H4 (cell line): ENCODE data around the gene ICAM5. TPM values are rescaled to one million over a fixed set of nuclear protein-coding genes. Genes with fewer than 3 reads are reported as not detected.

Experiments used
- DNase-seq: peaks from one replicate; pipeline ENCODE4 v3.0.0-alpha.2; 2015; ENCODE audit warnings: low spot score
- total RNA-seq: library from RNA; depleted of rRNA; stranded (reverse); fragments of >200 nt; shearing (Covaris generic); gene quantifications from 2 replicates; pipeline ENCODE4 v1.2.3, GENCODE V29; 2014

The ICAM5 gene
- total RNA-seq, 1 experiment from 2014 or later, result 0.87 TPM

DNA sequence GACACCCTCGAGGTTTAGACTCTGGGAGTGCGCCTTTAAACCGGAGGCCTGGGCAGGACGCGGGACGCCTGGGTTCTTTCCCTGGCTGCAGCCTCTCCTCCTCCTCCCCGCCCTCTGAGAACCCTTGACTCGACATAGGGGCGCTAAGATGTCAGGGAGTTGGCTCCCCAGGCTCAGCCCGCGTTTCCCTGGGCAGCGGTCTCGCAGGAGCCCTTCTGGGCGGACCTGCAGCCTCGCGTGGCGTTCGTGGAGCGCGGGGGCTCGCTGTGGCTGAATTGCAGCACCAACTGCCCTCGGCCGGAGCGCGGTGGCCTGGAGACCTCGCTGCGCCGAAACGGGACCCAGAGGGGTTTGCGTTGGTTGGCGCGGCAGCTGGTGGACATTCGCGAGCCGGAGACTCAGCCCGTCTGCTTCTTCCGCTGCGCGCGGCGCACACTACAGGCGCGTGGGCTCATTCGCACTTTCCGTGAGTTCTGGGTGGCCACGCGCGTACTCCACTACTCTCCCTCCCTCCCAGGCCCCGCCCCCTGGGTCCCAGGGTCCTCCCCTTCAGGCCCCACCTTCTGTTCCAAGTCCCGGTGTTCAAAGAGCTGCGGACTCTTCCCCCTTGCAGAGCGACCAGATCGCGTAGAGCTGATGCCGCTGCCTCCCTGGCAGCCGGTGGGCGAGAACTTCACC, 1.3 kb downstream of the ICAM5 start:
- no peak for DNase-seq

DNA sequence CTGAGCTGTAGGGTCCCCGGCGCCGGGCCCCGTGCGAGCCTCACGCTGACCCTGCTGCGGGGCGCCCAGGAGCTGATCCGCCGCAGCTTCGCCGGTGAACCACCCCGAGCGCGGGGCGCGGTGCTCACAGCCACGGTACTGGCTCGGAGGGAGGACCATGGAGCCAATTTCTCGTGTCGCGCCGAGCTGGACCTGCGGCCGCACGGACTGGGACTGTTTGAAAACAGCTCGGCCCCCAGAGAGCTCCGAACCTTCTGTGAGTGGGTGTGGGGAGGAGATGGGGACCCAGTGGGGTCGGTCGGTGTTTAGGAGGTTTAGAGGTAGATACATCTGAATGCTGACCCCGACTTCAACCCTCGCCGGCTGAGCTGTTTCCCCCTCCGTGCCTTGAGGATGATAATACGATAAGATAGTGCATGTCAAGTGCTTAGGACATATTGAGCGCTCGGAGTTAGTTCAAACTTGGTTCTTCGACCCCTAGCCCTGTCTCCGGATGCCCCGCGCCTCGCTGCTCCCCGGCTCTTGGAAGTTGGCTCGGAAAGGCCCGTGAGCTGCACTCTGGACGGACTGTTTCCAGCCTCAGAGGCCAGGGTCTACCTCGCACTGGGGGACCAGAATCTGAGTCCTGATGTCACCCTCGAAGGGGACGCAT, 1.9 kb downstream of the ICAM5 start:
- no peak for DNase-seq

DNA sequence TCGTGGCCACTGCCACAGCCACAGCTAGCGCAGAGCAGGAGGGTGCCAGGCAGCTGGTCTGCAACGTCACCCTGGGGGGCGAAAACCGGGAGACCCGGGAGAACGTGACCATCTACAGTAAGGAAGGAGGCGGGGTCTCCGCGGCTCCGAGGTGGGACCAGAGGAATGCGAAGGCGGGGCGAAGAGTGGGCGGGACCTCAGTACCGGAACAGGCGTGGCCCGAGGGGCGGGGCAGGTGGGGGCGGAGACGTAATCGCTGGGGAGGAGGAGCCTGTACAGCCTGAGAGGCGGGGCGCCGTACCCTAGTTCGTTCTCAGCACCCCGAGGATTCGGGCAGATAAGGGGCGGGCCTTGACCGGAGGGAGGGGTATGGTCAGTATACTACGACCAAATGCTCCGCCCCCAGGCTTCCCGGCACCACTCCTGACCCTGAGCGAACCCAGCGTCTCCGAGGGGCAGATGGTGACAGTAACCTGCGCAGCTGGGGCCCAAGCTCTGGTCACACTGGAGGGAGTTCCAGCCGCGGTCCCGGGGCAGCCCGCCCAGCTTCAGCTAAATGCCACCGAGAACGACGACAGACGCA, 2.5 kb downstream of the ICAM5 start:
- no peak for DNase-seq

DNA sequence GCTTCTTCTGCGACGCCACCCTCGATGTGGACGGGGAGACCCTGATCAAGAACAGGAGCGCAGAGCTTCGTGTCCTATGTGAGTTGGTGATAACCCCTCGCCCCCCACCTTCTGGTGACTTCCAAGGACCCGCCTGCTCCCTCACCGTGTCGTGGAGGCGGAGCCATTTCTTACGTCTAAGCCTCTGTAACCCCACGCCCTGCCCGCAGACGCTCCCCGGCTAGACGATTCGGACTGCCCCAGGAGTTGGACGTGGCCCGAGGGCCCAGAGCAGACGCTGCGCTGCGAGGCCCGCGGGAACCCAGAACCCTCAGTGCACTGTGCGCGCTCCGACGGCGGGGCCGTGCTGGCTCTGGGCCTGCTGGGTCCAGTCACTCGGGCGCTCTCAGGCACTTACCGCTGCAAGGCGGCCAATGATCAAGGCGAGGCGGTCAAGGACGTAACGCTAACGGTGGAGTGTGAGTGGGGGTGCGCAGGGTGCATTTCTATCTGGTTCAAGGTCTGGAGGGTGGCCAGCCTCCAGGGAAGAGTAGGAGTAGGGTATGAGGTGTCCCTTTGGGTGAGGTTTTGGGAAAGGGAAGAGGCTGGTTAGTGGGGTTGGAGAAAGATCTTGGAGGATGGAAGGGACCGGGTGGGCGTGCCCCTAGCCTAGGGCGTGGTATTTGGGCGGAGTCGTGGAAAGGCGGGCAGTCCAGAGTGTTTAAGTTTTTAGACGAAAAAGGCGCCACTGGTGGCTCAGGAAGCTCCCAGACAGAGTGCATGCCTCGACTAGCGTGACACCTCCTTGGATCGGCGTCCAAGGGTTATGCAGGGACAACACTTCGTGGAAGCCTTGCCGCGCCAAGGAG, 3.3 kb downstream of the ICAM5 start:
- DNase-seq, result no peak

DNA sequence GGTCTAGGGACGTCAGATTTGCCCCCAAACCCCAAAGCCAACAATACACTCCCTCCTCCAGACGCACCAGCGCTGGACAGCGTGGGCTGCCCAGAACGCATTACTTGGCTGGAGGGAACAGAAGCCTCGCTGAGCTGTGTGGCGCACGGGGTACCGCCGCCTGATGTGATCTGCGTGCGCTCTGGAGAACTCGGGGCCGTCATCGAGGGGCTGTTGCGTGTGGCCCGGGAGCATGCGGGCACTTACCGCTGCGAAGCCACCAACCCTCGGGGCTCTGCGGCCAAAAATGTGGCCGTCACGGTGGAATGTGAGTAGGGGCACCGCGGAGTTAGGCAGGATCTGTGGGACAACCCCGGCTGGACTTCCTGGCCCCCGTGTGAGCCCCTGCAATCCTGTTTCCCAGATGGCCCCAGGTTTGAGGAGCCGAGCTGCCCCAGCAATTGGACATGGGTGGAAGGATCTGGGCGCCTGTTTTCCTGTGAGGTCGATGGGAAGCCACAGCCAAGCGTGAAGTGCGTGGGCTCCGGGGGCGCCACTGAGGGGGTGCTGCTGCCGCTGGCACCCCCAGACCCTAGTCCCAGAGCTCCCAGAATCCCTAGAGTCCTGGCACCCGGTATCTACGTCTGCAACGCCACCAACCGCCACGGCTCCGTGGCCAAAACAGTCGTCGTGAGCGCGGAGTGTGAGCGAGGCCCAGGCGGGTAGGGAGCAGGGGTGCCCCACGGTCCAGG, 4.0 kb downstream of the ICAM5 start:
- no peak for DNase-seq

DNA sequence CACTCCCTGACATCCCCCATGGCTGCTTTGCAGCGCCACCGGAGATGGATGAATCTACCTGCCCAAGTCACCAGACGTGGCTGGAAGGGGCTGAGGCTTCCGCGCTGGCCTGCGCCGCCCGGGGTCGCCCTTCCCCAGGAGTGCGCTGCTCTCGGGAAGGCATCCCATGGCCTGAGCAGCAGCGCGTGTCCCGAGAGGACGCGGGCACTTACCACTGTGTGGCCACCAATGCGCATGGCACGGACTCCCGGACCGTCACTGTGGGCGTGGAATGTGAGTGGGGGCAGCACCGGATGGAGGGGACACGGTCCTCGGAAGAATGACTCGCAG, 4.6 kb downstream of the ICAM5 start:
- DNase-seq, result no peak

DNA sequence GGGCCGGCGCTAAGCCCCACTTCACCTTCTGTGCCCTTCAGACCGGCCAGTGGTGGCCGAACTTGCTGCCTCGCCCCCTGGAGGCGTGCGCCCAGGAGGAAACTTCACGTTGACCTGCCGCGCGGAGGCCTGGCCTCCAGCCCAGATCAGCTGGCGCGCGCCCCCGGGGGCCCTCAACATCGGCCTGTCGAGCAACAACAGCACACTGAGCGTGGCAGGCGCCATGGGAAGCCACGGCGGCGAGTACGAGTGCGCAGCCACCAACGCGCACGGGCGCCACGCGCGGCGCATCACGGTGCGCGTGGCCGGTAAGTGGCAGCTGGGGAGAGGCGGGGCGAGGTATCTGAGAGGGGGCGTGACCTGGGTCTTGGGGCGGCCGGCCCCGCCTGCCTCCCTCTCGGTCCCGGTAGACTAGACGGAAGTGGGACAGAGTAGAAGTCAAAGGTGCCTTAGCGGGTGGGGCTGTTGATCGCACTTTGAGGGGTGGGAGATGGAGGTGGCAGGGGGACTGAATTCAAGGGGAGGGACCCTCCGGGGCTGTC, 5.6 kb downstream of the ICAM5 start:
- no peak for DNase-seq

DNA sequence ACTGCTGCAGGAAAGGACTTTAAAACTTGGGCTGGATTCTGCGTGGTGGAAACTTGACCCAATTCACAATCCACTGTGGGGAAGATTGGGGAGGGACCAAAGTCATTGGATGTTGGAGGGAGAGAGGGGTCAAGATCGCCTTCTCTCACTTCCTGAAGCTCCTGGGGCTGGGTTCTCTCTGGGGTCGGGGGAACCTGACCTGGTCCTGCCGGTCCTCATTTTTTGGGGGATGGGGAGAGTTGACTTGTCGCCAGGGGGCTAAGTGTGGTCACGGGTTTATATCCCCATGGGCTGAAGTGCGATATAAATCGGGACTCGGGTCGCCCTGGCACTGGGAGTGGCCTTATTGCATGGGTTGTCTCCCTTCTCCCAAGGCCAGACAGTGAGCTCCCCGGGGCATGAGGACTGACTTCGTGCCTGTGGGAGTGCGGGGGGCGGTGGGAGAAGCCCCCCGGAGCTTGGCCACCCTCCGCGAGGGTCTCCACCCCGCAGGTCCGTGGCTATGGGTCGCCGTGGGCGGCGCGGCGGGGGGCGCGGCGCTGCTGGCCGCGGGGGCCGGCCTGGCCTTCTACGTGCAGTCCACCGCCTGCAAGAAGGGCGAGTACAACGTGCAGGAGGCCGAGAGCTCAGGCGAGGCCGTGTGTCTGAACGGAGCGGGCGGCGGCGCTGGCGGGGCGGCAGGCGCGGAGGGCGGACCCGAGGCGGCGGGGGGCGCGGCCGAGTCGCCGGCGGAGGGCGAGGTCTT, 6.3 kb downstream of the ICAM5 start:
- DNase-seq, result no peak

DNA sequence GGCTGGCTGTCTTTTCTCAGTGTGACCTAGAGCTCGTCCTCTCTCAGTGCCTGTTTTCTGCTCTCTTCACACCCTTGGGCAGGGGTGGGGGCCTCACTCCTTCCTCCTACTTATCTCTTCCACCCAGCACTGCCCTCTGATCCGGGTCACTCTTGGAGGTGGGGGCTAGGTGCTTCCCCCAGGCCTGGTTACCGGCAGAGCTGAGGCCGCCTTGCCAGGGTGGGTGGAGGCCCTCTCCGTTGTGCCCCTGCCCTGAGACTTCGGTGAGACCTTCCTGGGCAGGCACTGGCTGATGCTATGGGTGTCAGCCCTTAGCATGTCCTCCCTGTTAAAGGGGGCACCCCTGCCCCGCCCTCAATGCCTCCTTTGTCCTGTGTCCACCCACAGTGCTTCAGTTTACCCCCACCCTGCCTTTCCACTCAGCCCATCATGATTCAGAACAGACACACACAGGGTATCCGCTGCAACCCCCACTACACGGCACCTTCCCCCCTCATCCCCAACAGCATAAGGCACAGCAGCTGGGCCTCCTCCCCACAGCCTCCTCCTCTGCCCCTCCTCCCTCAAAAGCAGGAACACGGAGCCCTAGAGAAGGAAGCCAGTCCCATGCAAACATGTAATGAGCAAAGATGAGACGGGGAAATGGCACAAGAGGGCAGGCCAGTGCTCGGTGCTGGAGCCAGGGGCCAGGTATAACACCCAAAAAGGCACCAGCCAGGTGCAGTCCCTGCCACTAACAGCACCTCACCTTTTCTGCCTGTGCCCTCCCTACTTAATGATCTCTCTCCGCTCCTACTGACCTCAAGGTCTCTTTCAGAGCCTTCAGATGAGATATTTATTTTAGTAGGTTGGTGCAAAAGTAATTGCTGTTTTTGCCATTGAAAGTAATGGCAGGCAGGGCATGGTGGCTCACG, 10.1 kb downstream of the ICAM5 start:
- DNase-seq, result no peak

DNA sequence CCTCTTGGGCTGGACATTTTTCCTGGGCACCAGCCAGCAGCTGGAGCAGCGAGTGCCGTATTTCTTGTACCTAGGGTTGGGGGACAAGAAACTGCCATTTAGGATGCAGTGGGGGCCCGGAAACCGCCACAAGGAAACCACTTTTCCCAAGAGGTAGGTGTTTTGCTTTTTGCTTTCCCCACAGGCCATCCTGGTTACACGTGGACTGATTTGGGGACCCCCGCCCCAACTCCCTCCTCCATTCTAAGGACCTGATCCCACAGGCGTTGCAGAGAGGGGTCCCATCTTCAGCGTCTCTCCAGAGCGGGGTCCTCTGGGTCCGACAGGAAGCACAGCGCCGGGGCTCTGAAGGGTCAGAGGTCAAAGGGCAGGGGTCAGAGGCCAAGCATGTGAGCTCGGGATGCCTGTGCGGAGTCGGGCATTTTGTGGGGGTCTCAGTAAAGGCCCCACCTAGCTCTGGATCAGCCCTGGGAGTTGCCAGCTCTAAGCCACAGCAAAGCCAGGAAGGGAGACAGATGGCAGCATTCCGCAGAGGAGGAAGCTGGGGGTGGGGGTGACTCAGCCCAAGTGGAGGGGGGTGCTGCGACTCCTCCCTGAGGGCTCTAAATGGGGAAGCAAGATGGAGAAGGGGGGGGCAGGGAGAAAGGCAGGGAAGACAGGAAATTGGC, 15.5 kb downstream of the ICAM5 start:
- DNase-seq, result no peak

DNA sequence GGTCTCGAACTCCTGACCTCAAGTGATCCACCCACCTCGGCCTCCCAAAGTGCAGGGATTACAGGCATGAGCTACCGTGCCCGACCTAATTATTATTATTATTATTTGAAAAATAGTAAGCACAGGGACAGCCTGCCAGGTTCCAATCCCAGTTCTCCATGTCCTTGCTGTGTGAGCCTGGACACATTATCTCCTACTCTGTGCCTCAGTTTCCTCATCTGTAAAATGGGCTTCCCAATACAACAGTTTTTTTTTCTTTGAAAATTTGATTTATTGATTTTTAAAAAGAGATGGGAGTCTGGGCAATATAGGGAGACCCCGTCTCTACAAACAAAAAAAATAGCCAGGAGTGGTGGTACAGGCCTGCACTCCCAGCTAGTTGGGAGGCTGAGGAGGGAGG, 16.6 kb downstream of the ICAM5 start:
- DNase-seq, result no peak

DNA sequence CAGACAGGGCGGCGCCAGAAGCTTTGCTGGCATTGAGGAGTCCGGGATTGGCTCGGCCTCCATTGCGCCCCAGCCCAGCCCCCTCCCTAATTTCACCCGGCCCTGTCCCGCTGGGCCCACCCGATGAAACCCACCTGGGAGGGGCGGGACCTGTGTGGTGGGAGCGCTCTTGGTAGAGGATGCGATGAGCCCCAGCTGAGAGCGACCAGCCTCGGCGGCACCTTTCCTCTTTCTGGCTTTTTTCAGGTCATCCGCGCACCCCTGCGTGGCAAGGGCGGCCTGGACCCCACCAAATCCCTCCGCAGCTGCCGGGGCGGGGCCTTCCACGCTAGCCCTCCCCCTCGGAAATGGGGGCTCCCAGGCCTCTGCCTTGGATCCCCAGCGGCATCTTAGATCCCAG, 19.7 kb downstream of the ICAM5 start, which contains the start of gene ZGLP1:
Gene ZGLP1 (minus strand): TSS at position 393 of the 400 bp plus-strand sequence.
- DNase-seq, result no peak

DNA sequence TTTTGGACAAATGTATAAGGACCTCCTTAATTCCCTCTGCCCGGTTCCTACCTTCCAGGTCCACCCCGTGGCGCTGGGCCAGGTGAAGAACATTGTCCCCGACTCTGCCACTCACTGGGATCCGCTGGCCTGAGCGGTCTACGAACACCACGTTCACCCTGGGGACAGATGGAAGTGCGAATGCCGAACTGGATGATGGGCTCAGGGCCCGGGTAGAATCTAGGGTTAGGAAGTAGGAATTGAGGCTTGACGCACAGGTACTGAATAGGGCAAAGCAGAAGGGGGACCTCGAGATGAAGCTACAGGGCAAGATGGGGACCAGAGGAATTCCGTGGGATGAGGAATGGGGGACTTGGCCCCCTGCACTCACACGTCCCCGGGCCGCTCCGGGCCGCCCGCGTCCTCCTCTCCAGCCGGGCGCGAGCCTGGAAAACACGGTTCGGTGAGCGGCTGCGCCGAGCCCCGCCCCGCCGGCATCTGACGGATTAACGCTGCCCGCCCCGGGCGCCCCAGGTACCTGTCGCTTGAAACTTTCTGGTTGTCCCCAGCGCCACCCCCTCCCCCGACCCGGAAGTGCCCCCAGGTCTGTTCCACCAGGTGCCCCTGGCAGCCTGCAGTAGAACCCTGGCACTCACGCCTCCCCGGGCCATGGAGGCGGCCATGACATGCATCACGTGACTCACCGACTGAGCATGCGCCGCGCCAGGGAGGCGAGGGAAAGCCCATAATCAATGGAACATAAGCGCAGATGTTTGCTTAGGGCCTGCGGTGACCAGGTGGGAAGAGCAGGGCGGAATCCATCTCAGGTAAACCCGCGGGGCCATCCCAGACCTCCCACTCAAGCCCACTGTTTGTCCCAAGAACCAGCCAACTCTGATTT, 25.8 kb downstream of the ICAM5 start, which contains the start of gene FDX2:
Gene FDX2 (minus strand): TSS at position 681 of the 880 bp plus-strand sequence. CDS start 19 bp downstream, at position 662.
- DNase-seq, result peak; percentile 76

DNA sequence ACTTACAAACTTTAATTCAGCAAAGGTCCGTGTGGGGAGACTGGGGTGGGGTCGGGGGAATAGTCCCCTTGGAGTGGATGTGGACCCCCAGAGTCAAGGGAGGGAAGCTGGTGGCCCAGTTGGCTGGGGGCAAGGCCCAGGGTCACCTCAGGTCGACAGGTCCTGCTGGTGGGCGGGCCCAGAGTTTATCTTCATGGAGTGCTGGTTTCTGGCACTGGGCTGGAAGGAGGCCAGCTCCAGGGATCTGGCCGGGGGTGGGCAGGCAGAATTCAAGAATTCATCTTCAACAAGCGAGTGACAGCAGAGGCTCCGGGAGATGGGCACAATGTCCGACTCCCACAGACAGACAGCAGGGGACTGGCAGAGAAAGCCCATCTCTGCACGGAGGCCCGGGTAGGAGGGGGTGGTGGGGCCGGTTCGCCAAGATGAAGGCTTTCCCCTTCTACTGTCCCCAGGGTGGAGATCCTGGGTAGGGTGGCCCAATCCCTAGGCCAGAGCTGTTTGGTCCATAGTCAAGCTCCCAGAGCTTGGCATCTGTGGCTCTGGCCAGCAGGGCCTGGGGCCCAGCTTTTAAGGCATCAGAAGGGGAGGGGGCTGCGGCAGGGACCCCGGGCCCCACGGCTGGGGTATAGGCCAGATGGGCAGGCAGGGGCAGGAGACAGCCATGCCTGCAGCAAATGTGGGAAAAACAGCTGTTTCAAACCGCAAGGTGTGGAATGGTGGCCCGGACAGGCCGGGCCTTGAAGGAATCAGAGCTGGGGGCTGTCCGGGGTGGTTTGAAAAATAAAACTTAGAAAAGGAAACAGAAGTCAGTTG, 26.7 kb downstream of the ICAM5 start:
- DNase-seq, result no peak

DNA sequence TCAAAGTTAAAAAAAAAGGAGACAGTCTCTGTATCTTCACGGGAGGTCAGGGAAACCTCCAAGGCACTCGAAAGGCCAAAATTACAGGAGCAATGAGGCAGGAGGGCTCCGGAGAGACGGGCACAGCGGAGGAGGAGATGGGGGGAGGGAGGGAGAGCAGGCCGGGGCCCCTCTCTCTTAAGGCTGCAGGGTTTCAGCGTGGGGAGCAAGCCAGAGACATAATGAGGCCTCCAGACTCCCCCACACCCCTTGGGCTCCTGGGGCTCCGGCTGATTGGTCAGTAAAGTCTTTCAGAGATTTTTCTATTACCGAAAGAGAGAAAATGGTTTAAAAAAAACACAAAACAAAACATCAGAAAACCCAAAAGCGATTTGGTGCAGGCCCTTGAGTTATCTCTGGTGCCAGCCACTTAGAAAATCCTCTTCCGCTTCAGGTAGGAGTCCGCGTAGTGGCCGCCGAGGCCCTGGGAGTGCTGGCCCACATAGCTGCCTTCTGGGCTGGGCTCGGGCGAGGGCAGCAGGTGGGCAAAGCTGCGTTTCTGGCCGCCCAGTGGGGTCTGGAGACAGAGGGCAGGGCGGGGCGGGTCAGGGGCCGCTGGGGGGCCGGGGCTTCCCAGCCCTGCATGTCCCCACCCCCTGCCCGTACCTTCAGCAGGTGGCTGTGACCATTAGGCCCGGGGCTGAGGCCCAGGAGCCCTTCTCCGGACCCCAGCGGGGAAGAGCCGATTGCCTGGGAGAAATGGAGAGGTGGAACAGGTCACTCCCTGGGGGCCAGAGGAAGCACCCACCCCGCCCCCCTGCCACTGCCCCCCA, 27.5 kb downstream of the ICAM5 start:
- no peak for DNase-seq

DNA sequence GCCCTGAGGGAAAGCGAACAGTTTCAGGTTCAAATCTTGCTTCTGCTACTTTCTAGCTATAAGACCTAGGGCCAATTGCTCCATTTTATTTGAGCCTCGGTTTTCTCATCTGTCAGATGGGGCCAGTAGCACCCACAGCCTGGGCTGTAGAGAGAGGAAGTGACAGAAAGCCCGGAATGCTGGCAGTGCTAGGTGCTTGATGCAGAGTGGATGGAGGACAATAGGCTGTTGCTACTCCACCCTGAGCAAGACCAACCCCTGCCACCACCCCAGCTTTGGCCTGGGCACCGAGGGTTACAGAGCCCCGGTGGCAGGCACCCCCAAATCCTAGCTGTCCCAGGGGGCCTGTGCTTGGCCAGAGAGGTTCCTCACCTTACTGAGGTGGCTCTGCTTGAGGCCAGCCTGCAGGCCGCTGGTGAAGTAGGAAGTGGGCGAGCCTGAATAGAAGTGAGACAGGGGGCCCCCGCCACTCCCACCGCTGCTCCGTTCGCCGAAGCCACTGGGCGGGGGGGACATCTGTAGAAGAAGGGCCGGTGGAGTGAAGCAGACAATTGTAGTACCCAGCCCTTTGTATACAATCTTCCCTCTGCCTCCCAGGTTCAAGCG, 28.2 kb downstream of the ICAM5 start:
- no peak for DNase-seq
